SK-N-SH treated with all-trans-retinoic acid at 6 μM for 48 hours (cell line): ENCODE results near the gene ERG.

Experiments used
- ATAC-seq: fragments of 200-7000 bp; cut with Tn5 transposase; 3 replicates; pipeline ENCODE4 v1.9.1; 2020; ENCODE audit warnings: mild to moderate bottlenecking, moderate library complexity
- ARNTL ChIP-seq: fragments of 450-650 bp; formaldehyde crosslinking; IDR thresholded peaks from 2 replicates; pipeline ENCODE4 v1.5.0; 2020; ENCODE audit warnings: low read depth, mild to moderate bottlenecking, moderate library complexity, borderline replicate concordance
- BACH2 ChIP-seq: fragments of 250-450 bp; sonication (Bioruptor Pico); IDR thresholded peaks from 2 replicates; pipeline ENCODE4 v1.9.0; 2021; ENCODE audit warnings: mild to moderate bottlenecking, borderline replicate concordance
- CSDC2 ChIP-seq: fragments of 250-450 bp; sonication (Bioruptor Pico); IDR thresholded peaks from 2 replicates; pipeline ENCODE4 v1.5.0; 2020; ENCODE audit warnings: mild to moderate bottlenecking, moderate library complexity
- ESRRG ChIP-seq: fragments of 250-450 bp; sonication (Bioruptor Pico); IDR thresholded peaks from 2 replicates; pipeline ENCODE4 v1.6.1; 2021; ENCODE audit warnings: mild to moderate bottlenecking
- GLIS3 ChIP-seq: fragments of 250-450 bp; sonication (Bioruptor Pico); IDR thresholded peaks from 2 replicates; pipeline ENCODE4 v1.5.0; 2020; ENCODE audit warnings: mild to moderate bottlenecking, moderate library complexity
- ISL1 ChIP-seq: fragments of 250-450 bp; sonication (Bioruptor Pico); IDR thresholded peaks from 2 replicates; pipeline ENCODE4 v2.1.2; 2022; ENCODE audit warnings: mild to moderate bottlenecking, moderate library complexity
- OSR1 ChIP-seq: fragments of 250-450 bp; sonication (Bioruptor Pico); IDR thresholded peaks from 2 replicates; pipeline ENCODE4 v1.8.0; 2022; ENCODE audit warnings: moderate library complexity, mild to moderate bottlenecking, inconsistent platforms
- RARB ChIP-seq: fragments of 250-450 bp; sonication (Bioruptor Pico); IDR thresholded peaks from 2 replicates; pipeline ENCODE4 v1.8.0; 2021; ENCODE audit warnings: mild to moderate bottlenecking, moderate library complexity
- SNAI2 ChIP-seq: fragments of 250-450 bp; sonication (Bioruptor Pico); IDR thresholded peaks from 2 replicates; pipeline ENCODE4 v1.5.0; 2020; ENCODE audit warnings: mild to moderate bottlenecking, moderate library complexity
- TCF4 ChIP-seq: fragments of 250-450 bp; sonication (Bioruptor Pico); IDR thresholded peaks from 2 replicates; pipeline ENCODE4 v1.8.0; 2021; ENCODE audit warnings: mild to moderate bottlenecking, moderate library complexity, borderline replicate concordance
- TOX ChIP-seq: fragments of 250-450 bp; sonication (Bioruptor Pico); IDR thresholded peaks from 2 replicates; pipeline ENCODE4 v1.8.0; 2021; ENCODE audit warnings: mild to moderate bottlenecking, moderate library complexity, borderline replicate concordance
- ZC3H10 ChIP-seq: fragments of 250-450 bp; sonication (Bioruptor Pico); IDR thresholded peaks from 2 replicates; pipeline ENCODE4 v1.5.1; 2021; ENCODE audit warnings: mild to moderate bottlenecking, moderate library complexity
- ZFP3 ChIP-seq: fragments of 250-450 bp; sonication (Bioruptor Pico); IDR thresholded peaks from 2 replicates; pipeline ENCODE4 v1.5.0; 2020; ENCODE audit warnings: mild to moderate bottlenecking, moderate library complexity
- ZFP30 ChIP-seq: fragments of 450-650 bp; formaldehyde crosslinking; IDR thresholded peaks from 2 replicates; pipeline ENCODE4 v1.5.0; 2022; ENCODE audit warnings: mild to moderate bottlenecking, moderate library complexity
- ZNF565 ChIP-seq: fragments of 450-650 bp; formaldehyde crosslinking; conservative IDR thresholded peaks from 2 replicates; pipeline ENCODE4 v1.5.0; 2020; ENCODE audit warnings: low read depth, mild to moderate bottlenecking, moderate library complexity
- ZNF70 ChIP-seq: fragments of 450-650 bp; formaldehyde crosslinking; IDR thresholded peaks from 2 replicates; pipeline ENCODE4 v1.5.0; 2020; ENCODE audit warnings: mild to moderate bottlenecking, moderate library complexity
- ZNF8 ChIP-seq: fragments of 450-650 bp; formaldehyde crosslinking; IDR thresholded peaks from 2 replicates; pipeline ENCODE4 v1.5.0; 2020; ENCODE audit warnings: mild to moderate bottlenecking, moderate library complexity
- TF ChIP-seq, protein P1 (sequence below): fragments of 250-450 bp; sonication (Bioruptor Pico); IDR thresholded peaks from 2 replicates; pipeline ENCODE4 v1.5.1; 2021; ENCODE audit warnings: mild to moderate bottlenecking, moderate library complexity
- TF ChIP-seq, protein P2 (sequence below): fragments of 250-450 bp; sonication (Bioruptor Pico); IDR thresholded peaks from 2 replicates; pipeline ENCODE4 v1.5.1; 2020; ENCODE audit warnings: low read depth, mild to moderate bottlenecking, moderate library complexity
- TF ChIP-seq, protein P3 (sequence below): fragments of 250-450 bp; sonication (Bioruptor Pico); IDR thresholded peaks from 2 replicates; pipeline ENCODE4 v1.5.0; 2020; ENCODE audit warnings: mild to moderate bottlenecking, moderate library complexity
- TF ChIP-seq, protein P4 (sequence below): fragments of 250-450 bp; sonication (Bioruptor Pico); IDR thresholded peaks from 2 replicates; pipeline ENCODE4 v1.8.0; 2021; ENCODE audit warnings: low read depth, mild to moderate bottlenecking, moderate library complexity, borderline replicate concordance
- TF ChIP-seq, protein P5 (sequence below): fragments of 250-450 bp; sonication (Bioruptor Pico); IDR thresholded peaks from 2 replicates; pipeline ENCODE4 v1.8.0; 2020; ENCODE audit warnings: mild to moderate bottlenecking, moderate library complexity, borderline replicate concordance

The ERG gene

DNA sequence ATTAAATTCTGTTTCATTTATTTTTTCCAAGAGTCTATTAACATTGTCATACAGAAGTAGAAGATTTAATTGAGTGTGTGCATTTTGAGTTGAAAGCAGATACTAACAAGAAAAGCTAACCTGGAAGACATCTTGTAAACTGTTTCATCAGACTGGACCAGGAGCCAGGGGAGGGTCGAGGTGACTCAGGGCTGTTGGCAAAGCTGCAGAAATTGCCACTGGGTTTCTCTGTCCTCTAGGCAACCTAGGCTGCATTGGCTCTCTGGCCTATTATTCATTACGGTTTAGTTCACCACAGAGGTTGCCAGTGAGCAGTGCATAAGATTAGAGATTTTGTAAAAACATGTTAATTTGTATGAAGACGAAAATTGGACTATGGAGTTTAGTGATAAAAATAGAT, 27.5 kb downstream of the ERG start:
- ATAC-seq: peak; percentile 86
- no peak for TF ChIP-seq CSDC2 (CRISPR knock-in tag)
- TF ChIP-seq ZFP3 (CRISPR knock-in tag): no peak
- TF ChIP-seq, protein P1, sequence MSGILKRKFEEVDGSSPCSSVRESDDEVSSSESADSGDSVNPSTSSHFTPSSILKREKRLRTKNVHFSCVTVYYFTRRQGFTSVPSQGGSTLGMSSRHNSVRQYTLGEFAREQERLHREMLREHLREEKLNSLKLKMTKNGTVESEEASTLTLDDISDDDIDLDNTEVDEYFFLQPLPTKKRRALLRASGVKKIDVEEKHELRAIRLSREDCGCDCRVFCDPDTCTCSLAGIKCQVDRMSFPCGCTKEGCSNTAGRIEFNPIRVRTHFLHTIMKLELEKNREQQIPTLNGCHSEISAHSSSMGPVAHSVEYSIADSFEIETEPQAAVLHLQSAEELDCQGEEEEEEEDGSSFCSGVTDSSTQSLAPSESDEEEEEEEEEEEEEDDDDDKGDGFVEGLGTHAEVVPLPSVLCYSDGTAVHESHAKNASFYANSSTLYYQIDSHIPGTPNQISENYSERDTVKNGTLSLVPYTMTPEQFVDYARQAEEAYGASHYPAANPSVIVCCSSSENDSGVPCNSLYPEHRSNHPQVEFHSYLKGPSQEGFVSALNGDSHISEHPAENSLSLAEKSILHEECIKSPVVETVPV: no peak
- TF ChIP-seq TCF4 (CRISPR knock-in tag): no peak
- TF ChIP-seq ARNTL (CRISPR knock-in tag): no peak
- TF ChIP-seq, protein P2, sequence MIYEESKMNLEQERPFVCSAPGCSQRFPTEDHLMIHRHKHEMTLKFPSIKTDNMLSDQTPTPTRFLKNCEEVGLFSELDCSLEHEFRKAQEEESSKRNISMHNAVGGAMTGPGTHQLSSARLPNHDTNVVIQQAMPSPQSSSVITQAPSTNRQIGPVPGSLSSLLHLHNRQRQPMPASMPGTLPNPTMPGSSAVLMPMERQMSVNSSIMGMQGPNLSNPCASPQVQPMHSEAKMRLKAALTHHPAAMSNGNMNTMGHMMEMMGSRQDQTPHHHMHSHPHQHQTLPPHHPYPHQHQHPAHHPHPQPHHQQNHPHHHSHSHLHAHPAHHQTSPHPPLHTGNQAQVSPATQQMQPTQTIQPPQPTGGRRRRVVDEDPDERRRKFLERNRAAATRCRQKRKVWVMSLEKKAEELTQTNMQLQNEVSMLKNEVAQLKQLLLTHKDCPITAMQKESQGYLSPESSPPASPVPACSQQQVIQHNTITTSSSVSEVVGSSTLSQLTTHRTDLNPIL: no peak
- TF ChIP-seq, protein P3, sequence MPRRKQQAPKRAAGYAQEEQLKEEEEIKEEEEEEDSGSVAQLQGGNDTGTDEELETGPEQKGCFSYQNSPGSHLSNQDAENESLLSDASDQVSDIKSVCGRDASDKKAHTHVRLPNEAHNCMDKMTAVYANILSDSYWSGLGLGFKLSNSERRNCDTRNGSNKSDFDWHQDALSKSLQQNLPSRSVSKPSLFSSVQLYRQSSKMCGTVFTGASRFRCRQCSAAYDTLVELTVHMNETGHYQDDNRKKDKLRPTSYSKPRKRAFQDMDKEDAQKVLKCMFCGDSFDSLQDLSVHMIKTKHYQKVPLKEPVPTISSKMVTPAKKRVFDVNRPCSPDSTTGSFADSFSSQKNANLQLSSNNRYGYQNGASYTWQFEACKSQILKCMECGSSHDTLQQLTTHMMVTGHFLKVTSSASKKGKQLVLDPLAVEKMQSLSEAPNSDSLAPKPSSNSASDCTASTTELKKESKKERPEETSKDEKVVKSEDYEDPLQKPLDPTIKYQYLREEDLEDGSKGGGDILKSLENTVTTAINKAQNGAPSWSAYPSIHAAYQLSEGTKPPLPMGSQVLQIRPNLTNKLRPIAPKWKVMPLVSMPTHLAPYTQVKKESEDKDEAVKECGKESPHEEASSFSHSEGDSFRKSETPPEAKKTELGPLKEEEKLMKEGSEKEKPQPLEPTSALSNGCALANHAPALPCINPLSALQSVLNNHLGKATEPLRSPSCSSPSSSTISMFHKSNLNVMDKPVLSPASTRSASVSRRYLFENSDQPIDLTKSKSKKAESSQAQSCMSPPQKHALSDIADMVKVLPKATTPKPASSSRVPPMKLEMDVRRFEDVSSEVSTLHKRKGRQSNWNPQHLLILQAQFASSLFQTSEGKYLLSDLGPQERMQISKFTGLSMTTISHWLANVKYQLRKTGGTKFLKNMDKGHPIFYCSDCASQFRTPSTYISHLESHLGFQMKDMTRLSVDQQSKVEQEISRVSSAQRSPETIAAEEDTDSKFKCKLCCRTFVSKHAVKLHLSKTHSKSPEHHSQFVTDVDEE (CRISPR knock-in tag): no peak
- no peak for TF ChIP-seq RARB (CRISPR knock-in tag)
- TF ChIP-seq, protein P4, sequence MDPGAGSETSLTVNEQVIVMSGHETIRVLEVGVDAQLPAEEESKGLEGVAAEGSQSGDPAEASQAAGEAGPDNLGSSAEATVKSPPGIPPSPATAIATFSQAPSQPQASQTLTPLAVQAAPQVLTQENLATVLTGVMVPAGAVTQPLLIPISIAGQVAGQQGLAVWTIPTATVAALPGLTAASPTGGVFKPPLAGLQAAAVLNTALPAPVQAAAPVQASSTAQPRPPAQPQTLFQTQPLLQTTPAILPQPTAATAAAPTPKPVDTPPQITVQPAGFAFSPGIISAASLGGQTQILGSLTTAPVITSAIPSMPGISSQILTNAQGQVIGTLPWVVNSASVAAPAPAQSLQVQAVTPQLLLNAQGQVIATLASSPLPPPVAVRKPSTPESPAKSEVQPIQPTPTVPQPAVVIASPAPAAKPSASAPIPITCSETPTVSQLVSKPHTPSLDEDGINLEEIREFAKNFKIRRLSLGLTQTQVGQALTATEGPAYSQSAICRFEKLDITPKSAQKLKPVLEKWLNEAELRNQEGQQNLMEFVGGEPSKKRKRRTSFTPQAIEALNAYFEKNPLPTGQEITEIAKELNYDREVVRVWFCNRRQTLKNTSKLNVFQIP: no peak
- TF ChIP-seq, protein P5, sequence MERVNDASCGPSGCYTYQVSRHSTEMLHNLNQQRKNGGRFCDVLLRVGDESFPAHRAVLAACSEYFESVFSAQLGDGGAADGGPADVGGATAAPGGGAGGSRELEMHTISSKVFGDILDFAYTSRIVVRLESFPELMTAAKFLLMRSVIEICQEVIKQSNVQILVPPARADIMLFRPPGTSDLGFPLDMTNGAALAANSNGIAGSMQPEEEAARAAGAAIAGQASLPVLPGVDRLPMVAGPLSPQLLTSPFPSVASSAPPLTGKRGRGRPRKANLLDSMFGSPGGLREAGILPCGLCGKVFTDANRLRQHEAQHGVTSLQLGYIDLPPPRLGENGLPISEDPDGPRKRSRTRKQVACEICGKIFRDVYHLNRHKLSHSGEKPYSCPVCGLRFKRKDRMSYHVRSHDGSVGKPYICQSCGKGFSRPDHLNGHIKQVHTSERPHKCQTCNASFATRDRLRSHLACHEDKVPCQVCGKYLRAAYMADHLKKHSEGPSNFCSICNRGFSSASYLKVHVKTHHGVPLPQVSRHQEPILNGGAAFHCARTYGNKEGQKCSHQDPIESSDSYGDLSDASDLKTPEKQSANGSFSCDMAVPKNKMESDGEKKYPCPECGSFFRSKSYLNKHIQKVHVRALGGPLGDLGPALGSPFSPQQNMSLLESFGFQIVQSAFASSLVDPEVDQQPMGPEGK (CRISPR knock-in tag): no peak
- TF ChIP-seq GLIS3: no peak
- no peak for TF ChIP-seq TOX (CRISPR knock-in tag)
- no peak for TF ChIP-seq BACH2 (CRISPR knock-in tag)
- no peak for TF ChIP-seq ZFP30 (CRISPR knock-in tag)
- no peak for TF ChIP-seq ZNF8
- TF ChIP-seq ZNF70 (CRISPR knock-in tag): no peak
- TF ChIP-seq ISL1 (CRISPR knock-in tag): no peak
- no peak for TF ChIP-seq ZNF565

DNA sequence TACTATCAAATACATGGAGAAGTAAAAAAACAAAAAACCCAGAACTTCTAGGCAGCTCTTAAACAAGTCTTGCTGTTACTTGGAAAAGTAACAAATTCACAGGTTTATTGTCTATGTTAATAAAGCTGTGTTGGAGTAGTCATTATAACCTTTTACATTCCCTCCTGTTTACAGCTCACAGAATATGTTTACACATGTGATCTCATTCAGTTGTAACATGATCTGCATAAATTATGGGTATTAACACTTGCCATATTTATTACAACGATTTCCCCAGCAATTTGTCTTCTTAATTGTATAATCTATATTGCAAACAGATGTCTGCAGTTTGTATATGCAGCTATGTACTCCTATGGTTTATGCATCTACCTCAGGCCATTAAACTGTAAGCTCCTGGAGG, 28.6 kb downstream of the ERG start:
- no peak for ATAC-seq
- TF ChIP-seq ISL1 (CRISPR knock-in tag): no peak
- TF ChIP-seq, all 23 proteins: peak for 0

DNA sequence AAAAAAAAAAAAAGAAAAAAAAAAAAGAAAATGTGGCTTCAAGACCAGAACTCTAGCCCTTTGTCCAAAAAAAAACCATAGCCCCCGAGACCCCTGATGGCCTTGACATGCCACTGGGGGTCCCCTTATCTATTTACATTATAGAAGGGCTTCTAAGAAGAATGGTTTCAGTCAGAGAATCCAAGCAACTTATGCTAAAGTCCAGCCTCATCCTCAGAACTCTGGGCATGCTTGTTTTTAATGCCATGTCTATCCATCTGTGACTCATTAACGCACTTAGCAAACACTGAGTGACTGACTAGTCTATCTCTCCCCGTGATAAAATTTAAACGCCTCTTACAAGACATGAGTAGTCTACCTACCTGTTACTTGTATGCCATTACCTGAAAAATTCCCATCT, 29.3 kb downstream of the ERG start:
- TF ChIP-seq GLIS3 (no peak), CSDC2 (CRISPR knock-in tag) (no peak), ISL1 (CRISPR knock-in tag) (no peak), ZFP3 (CRISPR knock-in tag) (no peak), OSR1 (CRISPR knock-in tag) (no peak), ZNF565 (no peak), ARNTL (CRISPR knock-in tag) (no peak), ESRRG (no peak), ZC3H10 (CRISPR knock-in tag) (no peak), SNAI2 (CRISPR knock-in tag) (no peak), ZNF8 (no peak)
- TF ChIP-seq, protein P5 (CRISPR knock-in tag): no peak
- TF ChIP-seq, protein P4: no peak
- ATAC-seq: peak; percentile 42; the same call in 1 of the 3 replicates
